GM23338 (cell line): ENCODE results near the gene KRT7. TPM values are rescaled to one million over a fixed set of nuclear protein-coding genes. Genes with fewer than 3 reads are reported as not detected.

Experiments used
- ATAC-seq: fragments of 200-7000 bp; cut with Tn5 transposase; 3 replicates; pipeline ENCODE4 v1.9.1; 2020
- DNase-seq: peaks from one replicate; pipeline ENCODE4 v3.0.0-alpha.2; 2015; ENCODE audit warnings: low spot score
- H2AFZ ChIP-seq: fragments of 200-600 bp; sonication (generic); 2 replicates; pipeline ENCODE4 v1.8.0; 2016; ENCODE audit warnings: antibody characterized with exemption, mild to moderate bottlenecking, moderate library complexity
- H3F3A ChIP-seq: fragments of 200-600 bp; sonication (generic); replicated peaks from 2 replicates; pipeline ENCODE4 v1.8.0; 2017; ENCODE audit warnings: antibody characterized with exemption, mixed run types, low read depth
- H3K27ac ChIP-seq: fragments of 200-600 bp; sonication (generic); 2 replicates; pipeline ENCODE4 v1.6.1; 2016; ENCODE audit warnings: low read depth
- H3K27me3 ChIP-seq: fragments of 200-600 bp; sonication (generic); 2 replicates; pipeline ENCODE4 v1.8.0; 2016; ENCODE audit warnings: mild to moderate bottlenecking, mixed run types, moderate library complexity; ENCODE audit not compliant: insufficient read depth
- H3K36me3 ChIP-seq: fragments of 200-600 bp; sonication (generic); 2 replicates; pipeline ENCODE4 v1.8.0; 2016; ENCODE audit warnings: mild to moderate bottlenecking; ENCODE audit not compliant: insufficient read depth
- H3K4me1 ChIP-seq: fragments of 200-600 bp; sonication (generic); 2 replicates; pipeline ENCODE4 v1.8.0; 2016; ENCODE audit warnings: mild to moderate bottlenecking, moderate library complexity; ENCODE audit not compliant: insufficient read depth
- H3K4me2 ChIP-seq: fragments of 200-600 bp; sonication (generic); 2 replicates; pipeline ENCODE4 v1.7.1; 2017; ENCODE audit warnings: mixed run types
- H3K4me3 ChIP-seq: fragments of 200-600 bp; sonication (generic); 2 replicates; pipeline ENCODE4 v1.6.1; 2016; ENCODE audit warnings: mixed run types
- H3K79me2 ChIP-seq: fragments of 200-600 bp; sonication (generic); replicated peaks from 2 replicates; pipeline ENCODE4 v1.8.0; 2017; ENCODE audit warnings: mild to moderate bottlenecking; ENCODE audit not compliant: insufficient read depth
- H3K9me2 ChIP-seq: fragments of 200-600 bp; sonication (generic); 2 replicates; pipeline ENCODE4 v1.8.0; 2017; ENCODE audit not compliant: insufficient read depth
- H4K20me1 ChIP-seq: fragments of 200-600 bp; sonication (generic); replicated peaks from 2 replicates; pipeline ENCODE4 v1.8.0; 2017; ENCODE audit warnings: mild to moderate bottlenecking; ENCODE audit not compliant: insufficient read depth
- H3K27ac Mint-ChIP-seq: 2 replicates; pipeline ENCODE4 v1.8.0; 2020; ENCODE audit warnings: inconsistent platforms, mild to moderate bottlenecking, moderate library complexity, mixed read lengths
- H3K27me3 Mint-ChIP-seq: 3 replicates; pipeline ENCODE4 v1.8.0; 2022; ENCODE audit warnings: low read depth, mild to moderate bottlenecking, moderate library complexity, mixed read lengths, inconsistent platforms; ENCODE audit not compliant: insufficient read depth, poor library complexity
- H3K36me3 Mint-ChIP-seq: 3 replicates; pipeline ENCODE4 v1.8.0; 2021; ENCODE audit warnings: low read depth, mild to moderate bottlenecking, inconsistent platforms, moderate library complexity, mixed read lengths
- H3K4me1 Mint-ChIP-seq: 3 replicates; pipeline ENCODE4 v1.8.0; 2020; ENCODE audit warnings: mild to moderate bottlenecking, inconsistent platforms, mixed read lengths
- H3K4me3 Mint-ChIP-seq: 3 replicates; pipeline ENCODE4 v1.8.0; 2021; ENCODE audit warnings: moderate library complexity, mild to moderate bottlenecking, inconsistent platforms, mixed read lengths
- H3K9me3 Mint-ChIP-seq: 3 replicates; pipeline ENCODE4 v1.8.0; 2020; ENCODE audit warnings: moderate library complexity, mild to moderate bottlenecking, inconsistent platforms, mixed read lengths
- CTCF ChIP-seq, 2 experiments: fragments of 200-600 bp in 1 of 2; sonication (generic) in 1 of 2; conservative IDR thresholded peaks; 2 replicates each; pipeline versions ENCODE4 v1.5.1 to v1.6.1; 2016 to 2017; ENCODE audit warnings: antibody characterized with exemption in 2 of 2, low read depth in 2 of 2, mild to moderate bottlenecking in 2 of 2, moderate library complexity in 1 of 2
- ETS1 ChIP-seq: IDR thresholded peaks from 2 replicates; pipeline ENCODE4 v1.6.1; 2016; ENCODE audit warnings: antibody characterized with exemption
- JUNB ChIP-seq: IDR thresholded peaks from one replicate; pipeline ENCODE4 v1.6.1; 2016; ENCODE audit warnings: antibody characterized with exemption; ENCODE audit not compliant: unreplicated experiment
- POLR2AphosphoS5 ChIP-seq: IDR thresholded peaks from 2 replicates; pipeline ENCODE4 v1.6.1; 2016; ENCODE audit warnings: antibody characterized with exemption, low read depth
- REST ChIP-seq: IDR thresholded peaks from one replicate; pipeline ENCODE4 v1.6.1; 2018; ENCODE audit warnings: antibody characterized with exemption; ENCODE audit not compliant: unreplicated experiment
- ZNF114 ChIP-seq: fragments of 250-450 bp; sonication (Bioruptor Pico); IDR thresholded peaks from 2 replicates; pipeline ENCODE4 v1.5.0; 2020; ENCODE audit warnings: mild to moderate bottlenecking, moderate library complexity
- polyA plus RNA-seq: library from polyadenylated mRNA; unstranded; fragments of >200 nt; fragmentation: Nextera tagmentation; extraction: Ambion mirVana; gene quantifications from 2 replicates; pipeline ENCODE4 v1.2.1, GENCODE V29; 2016
- total RNA-seq: library from RNA; depleted of rRNA; stranded (reverse); fragments of >200 nt; shearing (Covaris generic); gene quantifications from 2 replicates; pipeline ENCODE4 v1.2.3, GENCODE V29; 2014

The KRT7 gene
- total and polyA plus RNA-seq, 2 experiments from 2014 or later: 6.5 to 9.4 TPM

- Mint-ChIP-seq H3K27ac (no peak overlapping the region), H3K4me1 (peaks cover 9% of the 10 kb centered on the region; the same call in 2 of the 3 replicates), H3K36me3 (no peaks in the 10 kb centered on the region), H3K27me3 (peaks cover 11% of the 10 kb centered on the region), H3K9me3 (no peaks in the 10 kb centered on the region; the same call in 2 of the 3 replicates), H3K4me3 (no peak overlapping the region)
- DNase-seq (no peak), ATAC-seq (peak; percentile 58)
- Histone ChIP-seq H4K20me1 (no peaks in the 10 kb centered on the region), H3K27me3 (no peaks in the 10 kb centered on the region), H3K36me3 (no peaks in the 10 kb centered on the region), H3K4me1 (no peaks in the 10 kb centered on the region), H3K27ac (no peak overlapping the region), H3K4me3 (no peak overlapping the region), H3F3A (no peaks in the 10 kb centered on the region), H3K4me2 (no peak overlapping the region), H3K9me2 (no peaks in the 10 kb centered on the region), H3K79me2 (no peaks in the 10 kb centered on the region), H2AFZ (no peak overlapping the region)
- TF ChIP-seq CTCF (conservative IDR thresholded peaks at IDR 0.05; ENCODE audit: low read depth in 2 of 2): peak; percentile 31 to 60
- TF ChIP-seq ZNF114 (CRISPR knock-in tag): no peak
- TF ChIP-seq JUNB: no peak
These were observed 18.6 kb upstream of the KRT7 start for GRCh38 chr12:52214421-52214802.

- Histone ChIP-seq H3K79me2 (no peaks in the 10 kb centered on the region), H3K4me2 (no peak overlapping the region), H3F3A (no peaks in the 10 kb centered on the region), H3K27me3 (no peaks in the 10 kb centered on the region), H3K27ac (no peak overlapping the region), H3K4me3 (no peak overlapping the region), H3K9me2 (no peaks in the 10 kb centered on the region), H4K20me1 (no peaks in the 10 kb centered on the region), H3K4me1 (no peaks in the 10 kb centered on the region), H2AFZ (no peak overlapping the region), H3K36me3 (no peaks in the 10 kb centered on the region)
- TF ChIP-seq REST (no peak), ETS1 (no peak), CTCF (conservative IDR thresholded peaks at IDR 0.05; ENCODE audit: low read depth in 2 of 2) (no peak), POLR2AphosphoS5 (no peak), JUNB (no peak)
- Mint-ChIP-seq H3K4me3 (no peak overlapping the region), H3K4me1 (peaks cover 7% of the 10 kb centered on the region; the same call in 2 of the 3 replicates), H3K27ac (0 out of 2 replicates have a peak overlapping the region, but pooled peaks have one; percentile 63), H3K36me3 (no peaks in the 10 kb centered on the region), H3K9me3 (no peaks in the 10 kb centered on the region; the same call in 2 of the 3 replicates), H3K27me3 (peaks cover 17% of the 10 kb centered on the region)
- ATAC-seq: no peak
- DNase-seq: no peak
These were observed 17.4 kb upstream of the KRT7 start for GRCh38 chr12:52215587-52216031.
